CD4-positive, alpha-beta T cell treated with Interleukin-1 beta for 1 hour (primary cell): Measurements from ENCODE around the gene TACR1.

Experiments used
- DNase-seq, 2 donors: peaks; one replicate each; pipeline ENCODE4 v3.0.0-alpha.2; 2020 to 2022

The TACR1 gene

DNA sequence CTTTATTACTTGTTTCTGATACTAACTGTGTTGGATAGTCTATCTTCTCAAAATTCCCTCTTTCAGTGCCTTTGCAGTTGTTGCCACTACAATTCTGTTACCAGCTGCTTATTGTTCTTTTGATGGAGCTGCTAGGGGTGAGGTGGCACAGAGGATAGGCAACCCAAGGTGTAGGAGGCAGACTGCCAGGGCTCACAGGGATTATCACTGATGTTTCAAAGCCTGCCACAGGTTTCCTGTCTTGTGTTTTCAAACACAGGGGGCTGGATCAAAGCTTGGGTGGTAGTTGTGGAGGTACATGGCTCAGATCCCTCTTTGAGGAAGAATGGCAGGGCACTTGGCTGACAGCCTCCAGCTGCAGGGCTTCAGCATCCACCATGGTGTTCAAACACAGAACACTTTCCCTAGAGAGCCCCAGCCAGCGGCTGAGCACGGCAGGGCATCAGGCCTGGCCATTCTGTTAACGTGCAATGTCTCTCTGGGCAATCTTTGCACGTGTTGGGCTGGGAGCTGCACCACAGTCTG lies 153.7 kb downstream of the TACR1 start:
- DNase-seq = no peak

DNA sequence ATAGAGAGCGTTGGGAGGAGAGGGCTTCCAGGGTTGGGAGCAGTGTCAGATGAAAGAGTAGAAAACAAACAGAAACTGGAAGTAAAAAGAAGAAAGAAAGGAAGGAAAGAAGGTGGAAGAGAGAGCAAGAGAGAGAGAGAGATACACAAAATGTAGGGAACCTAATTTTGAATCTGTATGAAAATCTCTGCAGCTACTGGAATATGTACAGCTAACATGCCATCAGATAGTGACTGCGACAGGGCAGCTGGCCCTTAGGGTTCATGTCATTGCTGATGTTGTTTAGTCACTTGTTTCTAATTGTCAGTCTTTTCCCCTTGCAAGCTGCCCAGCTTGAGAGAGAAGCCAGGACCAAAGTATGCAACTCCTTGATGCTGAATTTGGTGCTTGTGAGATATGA lies 155.0 kb downstream of the TACR1 start:
- DNase-seq = no peak

DNA sequence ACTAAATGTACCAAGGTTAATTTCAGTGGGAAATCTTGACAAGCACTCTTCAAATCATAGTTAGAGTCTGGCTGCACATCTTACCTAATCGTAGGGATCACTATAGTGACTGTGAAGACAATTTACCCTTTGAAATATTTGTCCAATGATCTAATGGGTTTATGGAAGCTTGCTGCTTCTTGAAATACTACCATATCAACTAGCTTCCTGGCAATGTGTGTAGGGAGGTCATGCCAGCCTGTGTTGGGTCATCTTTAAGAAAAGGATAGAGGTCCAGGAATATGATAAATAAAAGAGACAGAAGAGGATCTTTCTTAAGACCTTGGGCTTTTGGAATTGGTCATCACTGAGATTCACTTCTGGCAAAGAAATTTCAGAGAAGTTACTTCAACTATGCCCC lies 156.5 kb downstream of the TACR1 start:
- DNase-seq = no peak

DNA sequence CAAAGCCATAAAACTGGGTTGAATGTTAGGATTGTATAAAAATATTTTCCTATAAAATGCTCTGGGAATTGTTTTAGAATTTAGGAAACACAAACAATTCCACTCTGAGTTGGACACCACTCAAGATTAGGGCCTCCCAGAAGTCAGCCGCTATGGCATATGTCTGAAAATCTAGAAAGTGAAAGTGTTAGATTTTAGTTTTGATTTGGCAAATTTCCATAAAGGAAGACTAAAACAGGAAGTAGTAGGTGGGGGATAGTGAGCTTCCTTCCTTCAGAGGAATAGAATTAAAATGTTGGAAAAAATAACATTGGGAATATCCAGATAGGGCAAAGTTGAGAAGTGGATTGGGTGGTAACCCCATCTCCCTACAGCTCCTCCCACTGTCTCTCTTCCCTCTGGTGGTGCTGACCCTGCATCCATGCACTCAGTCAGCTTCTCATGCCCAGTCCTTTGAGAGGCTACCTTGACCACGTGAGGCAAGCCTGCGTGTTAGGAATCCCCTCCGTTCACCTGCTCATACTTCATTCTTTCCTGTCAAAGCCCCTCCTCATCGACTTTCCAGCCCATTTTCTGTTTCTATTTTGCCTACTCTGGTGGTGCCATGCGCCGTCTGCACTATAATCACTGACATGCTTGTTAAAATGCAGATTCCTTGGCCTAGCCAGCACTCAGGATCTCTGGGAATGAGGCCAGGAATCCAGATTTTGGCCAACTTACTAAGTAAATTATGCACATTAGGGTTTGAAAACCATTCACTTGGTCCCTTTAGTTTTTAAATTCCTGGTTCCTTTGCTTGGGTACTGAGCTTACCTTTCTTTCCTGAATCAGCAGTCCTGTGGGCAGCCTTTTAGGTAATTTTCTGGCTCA lies 157.4 kb downstream of the TACR1 start:
- DNase-seq = no peak

DNA sequence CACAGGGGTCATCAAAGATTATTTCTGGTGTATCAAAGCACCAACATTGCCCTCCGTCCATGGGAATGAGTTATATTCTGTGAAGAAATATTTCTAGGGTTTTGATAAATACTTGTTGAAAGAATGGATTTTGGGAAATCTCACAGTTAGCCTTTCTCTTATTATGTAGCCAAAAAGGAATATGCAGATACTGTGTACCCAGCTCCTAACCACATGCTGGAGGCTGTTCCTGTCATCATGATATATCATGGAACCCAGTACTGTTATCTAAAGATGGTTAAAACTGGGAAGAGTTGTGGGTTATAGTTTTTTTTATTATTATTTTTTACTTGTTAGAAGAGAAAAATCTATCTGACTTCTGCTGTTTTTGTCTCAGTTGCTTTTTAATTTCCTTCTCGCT lies 158.1 kb downstream of the TACR1 start:
- DNase-seq = no peak

DNA sequence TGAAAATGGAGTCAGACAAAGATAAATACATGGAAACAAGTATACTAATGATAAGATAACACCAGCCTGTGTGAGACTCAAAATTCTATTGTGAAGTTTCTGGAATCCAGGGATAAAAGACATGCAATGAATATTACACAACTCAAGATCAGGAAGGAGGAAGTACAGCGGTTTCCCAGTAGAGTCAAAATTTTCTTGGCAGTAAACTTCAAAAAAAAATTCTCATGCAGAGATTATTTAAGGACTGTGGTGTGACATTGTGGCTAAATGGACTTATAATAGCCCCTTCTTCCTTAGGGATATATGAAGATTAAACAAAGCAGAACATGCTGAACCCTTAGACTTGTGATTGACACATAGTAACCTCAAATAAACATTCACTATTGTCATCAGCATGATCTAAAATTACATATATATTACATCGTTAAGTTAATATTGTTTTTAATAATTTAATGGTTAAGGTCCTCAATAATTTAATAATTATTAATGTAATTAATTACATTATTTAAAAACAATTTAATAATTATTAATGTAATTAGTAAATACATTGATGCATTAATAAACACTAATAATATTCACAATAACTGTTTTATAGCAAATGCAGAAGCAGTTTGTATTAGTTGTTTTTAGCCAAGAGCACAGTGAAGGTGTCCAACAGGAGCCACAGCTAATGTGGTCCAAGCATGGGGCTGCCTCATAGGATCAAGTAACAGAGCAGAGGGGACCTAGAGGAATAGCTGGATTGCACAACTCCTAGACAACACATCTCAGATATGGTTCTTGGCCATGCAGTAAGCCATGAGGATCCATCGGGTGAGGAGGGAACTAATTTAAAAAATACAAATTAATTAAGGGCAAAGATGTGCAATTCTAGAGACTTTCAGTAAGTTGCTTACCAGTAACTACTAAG lies 163.6 kb downstream of the TACR1 start:
- no peak for DNase-seq

DNA sequence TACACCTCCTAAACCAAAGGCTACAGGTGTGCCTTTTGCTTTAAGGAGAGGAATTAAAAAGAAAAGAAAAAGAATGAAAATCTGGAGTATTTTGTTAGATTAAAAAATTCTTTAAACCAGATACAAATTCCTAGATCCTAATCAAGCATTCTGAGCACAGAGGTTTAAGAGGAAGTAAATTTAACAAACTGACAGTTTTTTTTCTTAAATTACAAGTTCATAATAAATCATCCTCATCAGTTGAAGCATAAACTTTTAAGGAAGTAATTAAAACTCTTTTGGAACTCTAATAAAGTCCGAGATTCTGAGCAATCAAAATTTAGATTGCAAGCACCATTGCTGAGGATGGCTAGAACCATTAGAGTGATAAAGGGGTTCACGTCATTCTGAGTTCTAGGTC lies 165.8 kb downstream of the TACR1 start:
- DNase-seq = no peak

DNA sequence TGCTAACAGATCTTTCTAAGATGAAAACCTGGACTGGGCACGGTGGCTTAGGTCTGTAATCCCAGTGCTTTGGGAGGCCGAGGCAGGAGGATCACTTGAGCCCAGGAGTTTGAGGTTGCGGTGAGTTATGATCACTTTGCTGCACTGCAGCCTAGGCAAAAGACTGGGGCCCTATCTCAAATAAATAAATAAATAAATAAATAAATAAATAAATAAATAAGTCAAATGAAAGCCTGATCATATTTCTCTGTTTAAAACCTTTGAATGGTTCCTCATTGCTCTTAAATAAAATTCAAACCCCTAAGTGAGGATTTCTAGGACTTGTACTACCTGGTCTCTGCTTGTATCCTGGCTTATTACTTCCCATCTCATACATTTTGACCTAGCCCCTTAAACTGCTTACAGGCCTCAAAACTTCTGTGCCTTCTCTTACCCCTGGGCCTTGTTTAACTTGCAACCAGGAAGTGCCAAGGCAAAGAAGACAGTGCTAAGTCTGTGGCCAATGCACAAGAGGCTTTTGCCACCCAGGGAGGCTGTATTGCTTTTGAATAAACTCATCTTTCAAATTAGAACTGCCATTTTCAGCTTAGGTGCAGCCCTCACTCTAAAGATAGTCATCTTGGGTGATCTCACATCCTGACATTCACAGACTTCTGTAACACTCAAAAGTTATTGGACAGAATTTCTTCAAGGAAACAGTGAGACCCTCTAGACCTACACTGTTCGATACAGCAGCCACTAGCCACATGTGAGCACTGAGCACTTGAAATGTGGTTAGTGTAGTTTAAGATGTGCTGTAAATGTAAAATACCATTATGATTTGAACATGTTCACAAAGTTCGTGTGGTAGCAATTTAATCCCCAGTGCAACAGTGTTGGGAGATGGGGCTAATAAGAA lies 167.2 kb downstream of the TACR1 start:
- DNase-seq = no peak

DNA sequence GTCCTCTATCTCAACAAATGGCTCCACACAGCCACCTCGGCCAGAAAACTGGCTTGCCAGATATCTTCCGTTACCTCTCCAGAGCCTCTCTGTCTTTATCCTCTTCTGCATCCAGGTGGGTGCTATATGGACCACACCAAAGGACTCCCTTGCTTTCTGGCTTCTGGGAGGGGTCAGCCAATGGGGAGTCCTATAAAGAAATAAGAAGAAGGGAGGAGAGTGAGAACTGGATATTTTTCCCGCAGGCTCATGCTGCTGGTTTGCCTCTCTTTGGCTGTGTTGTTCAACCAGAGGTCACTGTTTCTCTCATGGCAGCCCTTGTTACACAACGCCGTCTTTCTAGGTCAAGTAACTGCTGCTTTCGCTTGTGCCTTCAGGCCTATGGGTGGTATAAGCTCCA lies 168.1 kb downstream of the TACR1 start:
- no peak for DNase-seq

DNA sequence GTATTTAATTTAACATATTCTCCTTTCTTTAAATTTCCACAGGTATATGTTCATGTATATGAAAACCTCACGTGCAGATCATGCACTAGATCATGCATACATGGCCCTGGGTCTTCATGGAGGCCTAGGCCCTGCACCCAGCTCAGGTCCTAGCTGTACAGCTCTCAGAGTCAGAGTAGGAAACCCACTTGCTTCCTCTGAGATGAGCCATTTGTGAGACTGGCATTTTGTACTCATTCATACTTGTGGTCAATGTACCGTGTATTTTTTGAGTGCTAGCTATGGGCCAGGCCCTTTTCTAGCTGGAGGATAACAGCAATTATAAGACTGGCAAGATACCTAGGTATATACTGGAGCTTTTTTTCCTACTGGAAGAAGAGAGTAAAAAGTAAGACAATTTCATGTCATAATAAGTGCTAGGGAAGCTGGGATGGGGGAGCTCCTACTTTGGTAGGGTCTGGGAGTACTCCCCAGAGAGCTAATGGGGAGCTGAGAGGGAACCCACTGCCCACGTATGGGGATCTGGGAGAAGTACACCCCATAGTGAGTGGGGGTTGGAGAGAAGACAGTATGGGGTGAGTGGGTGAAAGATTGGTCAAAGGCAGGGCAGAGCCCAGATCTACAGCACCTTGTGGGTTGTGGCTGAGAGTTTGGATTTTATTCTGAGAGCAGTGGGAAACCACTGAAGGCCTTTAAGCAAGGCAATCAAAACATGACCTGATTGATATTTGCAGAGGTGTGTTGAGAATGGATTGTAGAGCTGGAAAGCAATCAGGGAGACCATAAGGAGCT lies 168.9 kb downstream of the TACR1 start:
- no peak for DNase-seq

DNA sequence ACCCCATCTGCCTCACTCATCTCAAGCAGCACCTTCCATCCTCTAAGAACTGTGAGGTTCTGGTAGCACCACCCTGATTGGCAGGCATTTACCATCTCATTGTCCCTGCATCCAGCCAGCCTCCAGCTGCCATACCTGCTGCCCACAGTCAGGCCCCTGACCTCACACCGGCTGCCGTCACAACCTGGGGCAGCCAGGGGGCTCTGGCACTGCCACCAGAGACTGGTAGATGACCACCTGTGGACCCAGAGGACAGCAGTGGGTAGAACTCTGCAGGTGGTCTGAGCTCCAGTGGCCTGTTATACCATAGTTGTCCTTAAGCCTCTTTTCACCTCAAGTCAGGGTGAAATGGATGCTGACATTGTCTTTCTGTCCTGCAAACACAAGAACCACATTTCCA lies 171.4 kb downstream of the TACR1 start:
- DNase-seq = no peak

DNA sequence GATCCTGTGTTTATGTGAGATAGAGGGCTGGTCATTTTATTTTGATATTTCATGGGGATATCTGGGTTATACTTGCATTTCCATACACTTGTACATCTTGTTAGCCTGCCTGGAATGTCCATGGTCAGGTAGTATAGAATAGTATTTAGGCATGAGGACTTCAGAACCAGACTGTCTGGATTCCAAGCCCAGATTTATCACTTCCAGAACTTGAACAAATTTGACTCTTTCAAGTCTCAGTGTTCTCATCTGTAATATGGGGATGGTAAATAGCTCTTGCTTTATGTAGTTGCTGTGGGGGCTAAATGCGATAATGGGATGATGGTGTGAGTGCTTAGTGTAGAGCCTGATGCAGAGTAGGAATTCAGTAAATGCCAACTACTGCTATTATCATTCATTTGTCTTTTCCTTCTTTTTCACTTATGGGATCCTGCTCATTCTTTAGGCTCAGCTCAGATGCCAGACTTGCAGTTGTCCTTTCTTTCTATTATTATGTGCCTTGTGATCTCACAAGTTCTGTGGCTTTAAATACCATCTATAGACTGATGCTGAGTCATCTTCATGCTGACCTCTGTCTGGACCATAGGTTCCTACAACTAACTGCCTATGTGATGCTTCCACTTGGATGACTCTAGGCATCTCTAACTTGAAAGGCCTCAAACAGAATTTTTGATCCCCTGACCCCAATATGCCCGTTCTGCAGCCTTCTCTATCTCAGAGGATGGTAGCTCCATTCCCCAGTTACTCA lies 173.5 kb downstream of the TACR1 start:
- no peak for DNase-seq

DNA sequence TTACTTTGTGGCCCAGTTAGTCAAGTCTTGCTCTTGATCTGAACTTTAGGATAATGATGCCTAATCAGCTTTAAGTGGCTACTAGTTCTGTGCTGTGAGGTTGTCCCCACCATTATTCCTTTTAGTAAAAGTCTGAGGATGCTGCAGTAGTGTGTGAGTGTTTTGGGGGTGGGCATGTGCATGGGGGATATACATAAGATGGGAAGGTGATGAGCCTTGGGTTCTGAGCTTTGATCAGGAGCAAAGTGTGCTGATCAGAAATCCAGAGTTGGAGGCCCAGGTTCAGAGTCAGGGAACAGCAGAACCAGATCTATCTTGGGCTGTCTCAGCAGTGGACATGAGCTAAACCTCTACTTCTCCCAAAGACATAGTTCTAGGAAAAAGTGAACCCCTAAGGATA lies 174.1 kb downstream of the TACR1 start:
- DNase-seq = no peak

DNA sequence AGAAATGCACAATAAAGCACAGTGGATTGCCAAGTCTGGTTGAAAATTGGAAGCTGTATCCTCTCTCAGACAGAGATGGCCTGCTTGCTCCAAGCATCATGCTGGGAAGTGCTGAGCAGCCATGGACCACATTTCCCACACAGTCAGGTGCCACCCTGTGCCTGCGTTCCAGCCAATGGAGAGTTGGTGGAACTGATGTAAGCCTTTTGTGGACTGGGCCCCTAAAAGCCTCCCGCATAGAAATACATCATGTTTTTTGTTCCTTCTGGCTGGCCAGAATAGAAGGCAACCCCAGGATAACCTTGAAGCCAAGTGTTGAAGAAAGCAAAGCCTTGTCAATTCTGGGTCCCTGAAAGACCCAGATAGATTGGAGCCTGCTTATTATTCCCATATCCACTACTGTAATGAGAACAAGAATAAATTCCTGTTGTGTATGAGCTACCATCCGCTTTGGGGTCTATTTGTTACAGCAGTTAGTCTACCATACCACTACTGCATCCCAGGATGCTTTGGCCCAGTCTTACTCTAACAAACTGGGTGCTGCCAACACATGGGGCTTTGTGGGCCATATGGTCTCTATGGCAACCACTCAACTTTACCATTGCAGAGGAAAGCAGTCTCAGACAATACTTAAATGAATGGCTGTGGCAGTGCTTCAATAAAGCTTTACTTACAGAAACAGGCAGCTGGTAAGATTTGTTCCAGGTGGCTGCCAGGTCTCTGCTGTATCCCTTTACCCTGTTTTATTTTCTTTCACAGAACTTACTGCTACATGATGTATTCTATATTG lies 175.5 kb downstream of the TACR1 start:
- no peak for DNase-seq

DNA sequence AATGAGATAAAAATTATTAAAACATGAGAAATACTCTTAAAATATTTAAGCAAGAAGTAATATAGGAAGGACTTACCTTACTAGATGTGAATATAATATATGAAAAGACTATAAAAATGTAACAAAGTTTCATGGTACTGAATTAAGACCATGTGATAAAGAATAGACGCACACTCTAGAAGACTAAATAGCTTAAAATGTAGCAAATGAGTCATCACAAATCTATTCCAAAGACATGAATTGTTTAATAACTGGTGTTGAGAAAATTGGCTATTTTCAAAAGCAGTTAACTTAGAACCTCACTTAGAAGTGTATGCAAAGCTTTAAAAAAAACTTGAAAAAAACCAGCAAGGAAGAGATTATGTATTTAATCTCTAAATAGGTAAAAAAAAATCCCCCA lies 176.8 kb downstream of the TACR1 start:
- DNase-seq = no peak

DNA sequence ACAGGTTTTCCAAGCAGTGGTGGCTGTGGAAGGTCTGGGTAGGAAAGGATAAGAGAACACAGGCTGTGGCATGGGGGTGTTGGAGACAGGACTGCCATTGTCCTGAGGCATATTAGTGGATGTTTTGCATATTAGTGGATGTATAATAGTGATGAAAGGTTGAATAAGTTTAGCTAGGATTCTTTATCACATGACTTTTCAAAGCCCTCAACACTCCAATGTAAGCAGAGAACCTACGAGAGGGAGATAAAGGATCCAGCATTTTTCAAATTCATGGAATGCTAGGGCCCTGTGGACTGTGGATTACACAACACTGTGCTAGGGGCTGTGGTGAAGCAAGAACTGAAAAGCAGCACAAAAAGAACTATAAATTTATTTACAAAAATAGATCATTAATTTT lies 177.6 kb downstream of the TACR1 start:
- DNase-seq = no peak

DNA sequence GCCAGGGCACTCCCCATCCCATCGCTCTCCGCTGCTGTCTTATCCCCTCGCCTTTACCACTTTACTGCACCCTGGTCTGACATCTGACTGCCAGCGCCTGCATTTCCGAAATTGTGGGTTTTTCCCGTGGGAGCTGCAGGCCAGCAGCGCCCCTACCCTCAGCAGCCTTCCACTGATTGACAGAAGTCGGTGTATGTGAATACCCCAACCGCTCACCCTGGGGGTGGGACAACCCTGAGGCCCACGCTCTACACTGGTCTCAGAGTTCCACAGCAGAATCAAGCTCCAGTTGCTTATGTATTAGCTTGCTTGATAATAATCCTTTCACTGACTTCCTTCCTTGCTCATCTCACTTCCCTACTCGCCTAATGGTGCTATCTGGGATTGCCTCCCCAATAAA lies 178.8 kb downstream of the TACR1 start:
- DNase-seq = no peak

DNA sequence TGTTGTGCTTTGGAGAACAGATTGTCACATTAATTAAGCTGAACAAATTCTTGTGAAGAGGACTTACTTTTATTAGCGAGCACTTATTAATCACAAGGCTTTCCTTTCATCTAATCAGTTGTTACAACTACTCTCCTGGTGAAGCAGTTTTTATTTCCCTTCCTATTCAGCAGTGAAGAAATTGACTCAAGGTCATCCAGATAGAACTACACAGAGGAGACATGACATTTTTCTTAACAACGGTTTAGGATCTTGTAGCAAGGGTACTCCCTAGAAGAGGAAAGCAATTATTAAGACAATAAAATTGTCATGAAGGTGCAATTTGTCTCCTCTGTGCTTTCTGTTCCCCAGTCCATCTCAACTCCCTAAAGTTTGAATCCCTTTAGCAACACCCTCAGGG lies 179.5 kb downstream of the TACR1 start:
- no peak for DNase-seq

DNA sequence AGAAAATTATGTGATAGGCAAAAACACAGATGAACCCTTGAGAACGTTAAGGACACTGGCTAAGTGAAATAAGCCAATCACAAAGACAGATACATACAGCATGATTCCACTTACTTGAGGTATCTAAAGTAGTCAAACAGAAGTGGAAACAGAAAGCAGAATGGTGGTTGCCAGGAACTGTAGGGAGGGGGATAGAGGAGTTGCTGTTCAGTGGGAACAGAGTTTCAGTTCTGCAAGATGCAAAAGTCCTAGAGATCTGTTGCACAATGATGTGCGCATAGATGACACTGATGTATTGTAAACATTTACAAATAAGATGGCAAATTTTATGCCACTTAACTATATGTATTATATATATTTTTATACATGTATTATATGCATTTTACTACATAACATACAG lies 181.2 kb downstream of the TACR1 start:
- DNase-seq = peak; percentile 3 to 6

DNA sequence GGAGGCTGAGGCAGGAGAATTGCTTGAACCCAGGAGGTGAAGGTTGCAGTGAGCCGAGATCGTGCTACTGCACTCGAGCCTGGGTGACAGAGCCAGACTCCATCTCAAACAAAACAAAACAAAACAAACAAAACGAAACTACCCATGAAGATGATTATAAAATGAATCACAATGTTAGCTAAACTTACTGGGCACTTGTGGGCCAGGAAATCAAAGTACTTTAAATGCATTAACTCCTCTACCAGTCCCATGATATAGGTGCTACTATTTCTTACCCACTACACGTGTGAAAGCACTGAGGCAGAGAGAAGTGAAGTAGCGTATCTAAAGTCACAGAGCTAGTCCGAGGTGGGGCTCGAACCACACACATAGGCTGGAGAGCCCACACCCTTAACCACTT lies 187.2 kb downstream of the TACR1 start:
- DNase-seq = no peak
